Measurements from ENCODE around the gene ATP6V1C2. TPM values are rescaled to one million over a fixed set of nuclear protein-coding genes. Genes with fewer than 3 reads are reported as not detected.
"Not testable (repeated sequence)": the region's sequence is repeated elsewhere in the genome, so short reads cannot be mapped to it uniquely, and the experiment has no call there.

ATP6V1C2 gene
- polyA plus RNA-seq, 4 donors = 5.5 to 8.0 (median 7.3) TPM

GRCh38 chr2:10765914-10766313 lies 44.5 kb downstream of the ATP6V1C2 start:
- no peak for DNase-seq (ENCODE audit: low read depth in 4 of 4, low spot score in 3 of 4)

- no peak for DNase-seq (ENCODE audit: low read depth in 4 of 4, low spot score in 3 of 4)
Observed at GRCh38 chr2:10768063-10768507, 46.7 kb downstream of the ATP6V1C2 start.

GRCh38 chr2:10770956-10771750 lies 49.7 kb downstream of the ATP6V1C2 start:
- no peak for DNase-seq (ENCODE audit: low read depth in 4 of 4, low spot score in 3 of 4)

GRCh38 chr2:10771786-10772185 lies 50.4 kb downstream of the ATP6V1C2 start:
- DNase-seq (ENCODE audit: low read depth in 4 of 4, low spot score in 3 of 4) = no peak

GRCh38 chr2:10772201-10772867 lies 50.9 kb downstream of the ATP6V1C2 start:
- DNase-seq (ENCODE audit: low read depth in 4 of 4, low spot score in 3 of 4) = no peak

- no peak for DNase-seq (ENCODE audit: low read depth in 4 of 4, low spot score in 3 of 4)
Observed at GRCh38 chr2:10772868-10773215, 51.4 kb downstream of the ATP6V1C2 start.

- DNase-seq (ENCODE audit: low read depth in 4 of 4, low spot score in 3 of 4) = no peak
Observed at GRCh38 chr2:10773821-10774341, 52.5 kb downstream of the ATP6V1C2 start.

GRCh38 chr2:10774394-10774793 lies 53.0 kb downstream of the ATP6V1C2 start:
- no peak for DNase-seq (ENCODE audit: low read depth in 4 of 4, low spot score in 3 of 4)

- no peak for DNase-seq (ENCODE audit: low read depth in 4 of 4, low spot score in 3 of 4)
Observed at GRCh38 chr2:10775021-10775780, 53.8 kb downstream of the ATP6V1C2 start.

- DNase-seq (ENCODE audit: low read depth in 4 of 4, low spot score in 3 of 4) = no peak
Observed at GRCh38 chr2:10775831-10776230, 54.4 kb downstream of the ATP6V1C2 start.

- no peak for DNase-seq (ENCODE audit: low read depth in 4 of 4, low spot score in 3 of 4)
Observed at GRCh38 chr2:10776231-10776977, 55.0 kb downstream of the ATP6V1C2 start.

GRCh38 chr2:10777111-10777841 lies 55.8 kb downstream of the ATP6V1C2 start:
- no peak for DNase-seq (ENCODE audit: low read depth in 4 of 4, low spot score in 3 of 4)

- no peak for DNase-seq (ENCODE audit: low read depth in 4 of 4, low spot score in 3 of 4)
Observed at GRCh38 chr2:10777842-10778723, 56.7 kb downstream of the ATP6V1C2 start.

- DNase-seq (ENCODE audit: low read depth in 4 of 4, low spot score in 3 of 4) = no peak
Observed at GRCh38 chr2:10778724-10779115, 57.3 kb downstream of the ATP6V1C2 start.

- DNase-seq (ENCODE audit: low read depth in 4 of 4, low spot score in 3 of 4) = no peak
Observed at GRCh38 chr2:10779776-10780490, 58.5 kb downstream of the ATP6V1C2 start.

GRCh38 chr2:10780491-10780820 lies 59.0 kb downstream of the ATP6V1C2 start:
- DNase-seq (ENCODE audit: low read depth in 4 of 4, low spot score in 3 of 4) = no peak

- not testable (repeated sequence) for DNase-seq (ENCODE audit: low read depth in 4 of 4, low spot score in 3 of 4)
Observed at GRCh38 chr2:10780821-10781220, 59.4 kb downstream of the ATP6V1C2 start.

GRCh38 chr2:10781746-10782145 lies 60.3 kb downstream of the ATP6V1C2 start:
- DNase-seq (ENCODE audit: low read depth in 4 of 4, low spot score in 3 of 4) = no peak
